Measurements from ENCODE around the gene KCNJ1.

- no peak for TF ChIP-seq EP300 (IDR thresholded peaks at IDR 0.05)
- no peak for TF ChIP-seq POLR2AphosphoS5 (IDR thresholded peaks at IDR 0.05)
- TF ChIP-seq CTCF (IDR thresholded peaks at IDR 0.05): no peak
Measured at GRCh38 chr11:128809128-128809527, 58.0 kb downstream of the KCNJ1 start.

All from stomach (tissue), 4 donors.